Endothelial cell of umbilical vein (primary cell): ENCODE data around the gene CD163.

Source experiments
- EZH2 ChIP-seq: IDR thresholded peaks from 2 replicates; pipeline ENCODE4 v1.6.1; 2012; ENCODE audit warnings: borderline replicate concordance, low read depth, mild to moderate bottlenecking, moderate library complexity, low read length, inconsistent platforms; ENCODE audit not compliant: severe bottlenecking
- GATA2 ChIP-seq: IDR thresholded peaks from 2 replicates; pipeline ENCODE4 v1.7.0; 2011; ENCODE audit warnings: low read depth, mild to moderate bottlenecking, moderate library complexity, mixed read lengths, low read length; ENCODE audit not compliant: insufficient read length, insufficient read depth
- JUN ChIP-seq: IDR thresholded peaks from 2 replicates; pipeline ENCODE4 v1.6.1; 2011; ENCODE audit warnings: borderline replicate concordance, low read depth; ENCODE audit not compliant: insufficient read length, insufficient read depth
- MAX ChIP-seq: IDR thresholded peaks from 2 replicates; pipeline ENCODE4 v1.6.1; 2011; ENCODE audit not compliant: insufficient read depth, insufficient read length
- MYC ChIP-seq: IDR thresholded peaks from one replicate; pipeline ENCODE4 v1.6.1; 2011; ENCODE audit warnings: mild to moderate bottlenecking, low read depth, low read length
- POLR2A ChIP-seq: IDR thresholded peaks from 2 replicates; pipeline ENCODE4 v1.6.1; 2012; ENCODE audit warnings: low read depth, mild to moderate bottlenecking, control low read depth, low read length
- POLR2AphosphoS5 ChIP-seq: IDR thresholded peaks from 2 replicates; pipeline ENCODE4 v1.6.1; 2012; ENCODE audit warnings: low read depth, mild to moderate bottlenecking, control low read depth, low read length, moderate library complexity; ENCODE audit not compliant: insufficient read depth
- TF ChIP-seq, protein P1 (sequence below), 2 donors: IDR thresholded peaks; 1 replicate in 1 of 2; 2 replicates in 1 of 2; pipeline ENCODE4 v1.5.1; 2011; ENCODE audit warnings: low read length in 2 of 2, mild to moderate bottlenecking in 2 of 2, moderate library complexity in 2 of 2, control low read depth in 1 of 2, inconsistent platforms in 1 of 2, low read depth in 1 of 2; ENCODE audit not compliant: insufficient read depth in 1 of 2; ENCODE audit errors: extremely low read depth in 1 of 2

GRCh38 chr12:7499636-7500035, 3.9 kb downstream of the CD163 start:
- TF ChIP-seq, protein P1, sequence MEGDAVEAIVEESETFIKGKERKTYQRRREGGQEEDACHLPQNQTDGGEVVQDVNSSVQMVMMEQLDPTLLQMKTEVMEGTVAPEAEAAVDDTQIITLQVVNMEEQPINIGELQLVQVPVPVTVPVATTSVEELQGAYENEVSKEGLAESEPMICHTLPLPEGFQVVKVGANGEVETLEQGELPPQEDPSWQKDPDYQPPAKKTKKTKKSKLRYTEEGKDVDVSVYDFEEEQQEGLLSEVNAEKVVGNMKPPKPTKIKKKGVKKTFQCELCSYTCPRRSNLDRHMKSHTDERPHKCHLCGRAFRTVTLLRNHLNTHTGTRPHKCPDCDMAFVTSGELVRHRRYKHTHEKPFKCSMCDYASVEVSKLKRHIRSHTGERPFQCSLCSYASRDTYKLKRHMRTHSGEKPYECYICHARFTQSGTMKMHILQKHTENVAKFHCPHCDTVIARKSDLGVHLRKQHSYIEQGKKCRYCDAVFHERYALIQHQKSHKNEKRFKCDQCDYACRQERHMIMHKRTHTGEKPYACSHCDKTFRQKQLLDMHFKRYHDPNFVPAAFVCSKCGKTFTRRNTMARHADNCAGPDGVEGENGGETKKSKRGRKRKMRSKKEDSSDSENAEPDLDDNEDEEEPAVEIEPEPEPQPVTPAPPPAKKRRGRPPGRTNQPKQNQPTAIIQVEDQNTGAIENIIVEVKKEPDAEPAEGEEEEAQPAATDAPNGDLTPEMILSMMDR (IDR thresholded peaks at IDR 0.05; ENCODE audit: extremely low read depth in 1 of 2, insufficient read depth in 1 of 2, low read depth in 1 of 2, low read length in 2 of 2), result no peak
- TF ChIP-seq POLR2A (no peak), POLR2AphosphoS5 (no peak), EZH2 (no peak), MAX (no peak), GATA2 (no peak), MYC (no peak), JUN (no peak)
